Measurements from ENCODE around the gene MCHR2.

DNA sequence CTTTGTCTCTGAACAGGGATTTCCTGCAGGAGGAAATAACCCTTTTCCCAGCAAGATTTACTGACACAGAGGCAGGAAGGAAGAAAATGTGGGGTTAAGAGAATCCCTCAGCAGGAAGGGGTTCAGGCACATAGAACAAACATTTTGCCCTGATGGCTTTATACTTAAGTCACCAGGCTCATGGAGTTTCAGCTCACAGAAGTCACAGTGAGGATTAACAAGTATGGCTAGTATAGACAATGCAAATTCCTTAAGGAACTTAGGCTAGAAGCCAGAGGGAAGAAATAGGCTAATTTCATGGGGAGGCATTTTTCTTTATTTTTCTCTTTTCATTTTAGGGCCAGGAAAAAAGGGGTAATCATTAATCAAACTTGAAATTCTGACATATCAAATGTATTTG lies 50.2 kb downstream of the MCHR2 start:
- TF ChIP-seq POLR2A (IDR thresholded peaks at IDR 0.05), result no peak
- TF ChIP-seq, protein P1, sequence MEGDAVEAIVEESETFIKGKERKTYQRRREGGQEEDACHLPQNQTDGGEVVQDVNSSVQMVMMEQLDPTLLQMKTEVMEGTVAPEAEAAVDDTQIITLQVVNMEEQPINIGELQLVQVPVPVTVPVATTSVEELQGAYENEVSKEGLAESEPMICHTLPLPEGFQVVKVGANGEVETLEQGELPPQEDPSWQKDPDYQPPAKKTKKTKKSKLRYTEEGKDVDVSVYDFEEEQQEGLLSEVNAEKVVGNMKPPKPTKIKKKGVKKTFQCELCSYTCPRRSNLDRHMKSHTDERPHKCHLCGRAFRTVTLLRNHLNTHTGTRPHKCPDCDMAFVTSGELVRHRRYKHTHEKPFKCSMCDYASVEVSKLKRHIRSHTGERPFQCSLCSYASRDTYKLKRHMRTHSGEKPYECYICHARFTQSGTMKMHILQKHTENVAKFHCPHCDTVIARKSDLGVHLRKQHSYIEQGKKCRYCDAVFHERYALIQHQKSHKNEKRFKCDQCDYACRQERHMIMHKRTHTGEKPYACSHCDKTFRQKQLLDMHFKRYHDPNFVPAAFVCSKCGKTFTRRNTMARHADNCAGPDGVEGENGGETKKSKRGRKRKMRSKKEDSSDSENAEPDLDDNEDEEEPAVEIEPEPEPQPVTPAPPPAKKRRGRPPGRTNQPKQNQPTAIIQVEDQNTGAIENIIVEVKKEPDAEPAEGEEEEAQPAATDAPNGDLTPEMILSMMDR (IDR thresholded peaks at IDR 0.05), result no peak
